ENCODE data around the gene EVC.

DNA sequence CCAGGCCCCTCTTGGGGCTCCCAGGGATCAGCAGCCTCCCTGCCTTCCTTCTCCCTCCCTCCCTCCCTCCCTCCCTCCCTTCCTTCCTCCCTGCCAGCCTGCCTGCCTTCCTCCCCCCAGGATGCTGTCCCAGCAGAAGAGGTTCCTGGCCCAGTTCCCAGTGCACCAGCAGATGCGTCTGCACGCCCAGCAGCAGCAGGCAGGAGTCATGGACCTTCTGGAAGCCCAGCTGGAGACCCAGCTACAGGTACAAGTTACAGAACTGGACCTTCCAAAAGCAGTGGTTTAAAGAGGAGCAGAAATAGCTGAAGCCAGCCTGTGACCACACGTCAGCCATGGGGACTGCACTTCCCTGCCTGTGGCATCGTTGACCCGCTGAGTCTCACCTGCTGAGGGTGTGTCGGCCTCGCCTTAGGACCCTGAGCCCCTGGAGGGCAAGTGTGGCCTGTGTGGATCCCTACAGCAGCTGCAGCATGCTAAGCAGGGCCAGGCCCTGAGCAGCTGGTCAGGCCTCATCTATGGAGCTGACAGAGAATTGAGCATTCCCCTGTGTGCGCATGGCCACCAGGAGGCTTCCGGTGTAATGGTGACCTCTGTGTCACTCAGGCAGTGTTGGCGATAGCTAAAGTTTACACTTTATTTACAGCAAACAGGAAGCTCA, 97.2 kb downstream of the EVC start:
- TF ChIP-seq CTCF (IDR thresholded peaks at IDR 0.05), result no peak
- no peak for TF ChIP-seq POLR2A (IDR thresholded peaks at IDR 0.05)
